22Rv1 (cell line): Measurements from ENCODE around the gene ABCC8.

Experiments used
- ZFX ChIP-seq: fragments of 450-650 bp; IDR thresholded peaks from 2 replicates; pipeline ENCODE4 v1.6.1; 2017; ENCODE audit warnings: antibody characterized with exemption, borderline replicate concordance
- TF ChIP-seq, protein P1 (sequence below): fragments of 450-650 bp; IDR thresholded peaks from 2 replicates; pipeline ENCODE4 v1.5.1; 2017; ENCODE audit warnings: mild to moderate bottlenecking

DNA sequence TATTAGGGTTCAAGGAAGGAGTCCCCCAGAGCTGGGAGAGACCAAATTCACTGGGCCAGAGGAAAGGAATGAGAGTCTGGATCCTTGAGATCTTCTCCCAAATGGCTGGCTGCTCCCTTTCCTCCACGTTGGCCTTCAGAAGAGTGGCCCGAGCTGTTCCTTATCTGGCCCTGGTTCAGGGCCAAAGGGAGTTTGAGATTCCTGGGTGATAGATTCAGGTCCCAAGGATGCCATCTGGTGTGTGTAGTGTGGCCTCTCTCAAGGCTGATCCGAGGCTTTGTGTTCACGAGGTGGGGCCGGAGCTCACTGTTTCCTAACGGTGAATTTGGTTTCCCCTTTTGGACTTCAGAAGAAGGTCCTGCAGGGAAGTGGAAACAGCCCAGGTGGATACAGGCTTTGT, 17.4 kb upstream of the ABCC8 start:
- TF ChIP-seq, protein P1, sequence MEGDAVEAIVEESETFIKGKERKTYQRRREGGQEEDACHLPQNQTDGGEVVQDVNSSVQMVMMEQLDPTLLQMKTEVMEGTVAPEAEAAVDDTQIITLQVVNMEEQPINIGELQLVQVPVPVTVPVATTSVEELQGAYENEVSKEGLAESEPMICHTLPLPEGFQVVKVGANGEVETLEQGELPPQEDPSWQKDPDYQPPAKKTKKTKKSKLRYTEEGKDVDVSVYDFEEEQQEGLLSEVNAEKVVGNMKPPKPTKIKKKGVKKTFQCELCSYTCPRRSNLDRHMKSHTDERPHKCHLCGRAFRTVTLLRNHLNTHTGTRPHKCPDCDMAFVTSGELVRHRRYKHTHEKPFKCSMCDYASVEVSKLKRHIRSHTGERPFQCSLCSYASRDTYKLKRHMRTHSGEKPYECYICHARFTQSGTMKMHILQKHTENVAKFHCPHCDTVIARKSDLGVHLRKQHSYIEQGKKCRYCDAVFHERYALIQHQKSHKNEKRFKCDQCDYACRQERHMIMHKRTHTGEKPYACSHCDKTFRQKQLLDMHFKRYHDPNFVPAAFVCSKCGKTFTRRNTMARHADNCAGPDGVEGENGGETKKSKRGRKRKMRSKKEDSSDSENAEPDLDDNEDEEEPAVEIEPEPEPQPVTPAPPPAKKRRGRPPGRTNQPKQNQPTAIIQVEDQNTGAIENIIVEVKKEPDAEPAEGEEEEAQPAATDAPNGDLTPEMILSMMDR = no peak
- no peak for TF ChIP-seq ZFX
